GM18526 (cell line): ENCODE measurements around the gene ING1.

Experiments
- POLR2A ChIP-seq: IDR thresholded peaks from 3 replicates; pipeline ENCODE4 v1.6.1; 2011; ENCODE audit not compliant: insufficient read length; ENCODE audit errors: extremely low read depth

ING1 gene

GRCh38 chr13:110684388-110685056 is 29.0 kb upstream of the ING1 start:
- TF ChIP-seq POLR2A, result no peak

- TF ChIP-seq POLR2A, result no peak
Measured at GRCh38 chr13:110685305-110686020, 28.0 kb upstream of the ING1 start.

- no peak for TF ChIP-seq POLR2A
Measured at GRCh38 chr13:110687736-110688135, 25.8 kb upstream of the ING1 start.

GRCh38 chr13:110689041-110689440 is 24.5 kb upstream of the ING1 start:
- TF ChIP-seq POLR2A, result no peak

GRCh38 chr13:110689711-110690110 is 23.8 kb upstream of the ING1 start:
- no peak for TF ChIP-seq POLR2A

GRCh38 chr13:110690516-110690915 is 23.0 kb upstream of the ING1 start:
- TF ChIP-seq POLR2A, result no peak

GRCh38 chr13:110696776-110697175 is 16.7 kb upstream of the ING1 start:
- no peak for TF ChIP-seq POLR2A

- no peak for TF ChIP-seq POLR2A
Measured at GRCh38 chr13:110697842-110698241, 15.7 kb upstream of the ING1 start.

- no peak for TF ChIP-seq POLR2A
Measured at GRCh38 chr13:110698689-110699088, 14.8 kb upstream of the ING1 start.

GRCh38 chr13:110699148-110700145 is 14.1 kb upstream of the ING1 start:
- no peak for TF ChIP-seq POLR2A

- TF ChIP-seq POLR2A, result no peak
Measured at GRCh38 chr13:110700186-110700585, 13.3 kb upstream of the ING1 start.

GRCh38 chr13:110700641-110701040 is 12.9 kb upstream of the ING1 start:
- no peak for TF ChIP-seq POLR2A

- no peak for TF ChIP-seq POLR2A
Measured at GRCh38 chr13:110702089-110702488, 11.4 kb upstream of the ING1 start.

- no peak for TF ChIP-seq POLR2A
Measured at GRCh38 chr13:110702591-110703526, 10.6 kb upstream of the ING1 start.
